Caco-2 (cell line): Measurements from ENCODE around the gene ARMH3. TPM values are rescaled to one million over a fixed set of nuclear protein-coding genes. Genes with fewer than 3 reads are reported as not detected.
"Not testable (repeated sequence)": the region's sequence is repeated elsewhere in the genome, so short reads cannot be mapped to it uniquely, and the experiment has no call there.

Experiments used
- BruUV-seq: library from RNA; stranded (reverse); fragments of 400-500 nt; replicated peaks from 2 replicates; lab custom pipeline; 2021; lab: Mats Ljungman, UMichigan
- CTCF ChIA-PET: fragments of 300-600 bp; sonication (Branson Sonifier 250); formaldehyde crosslinking; loops from one replicate; lab custom pipeline; 2022; ENCODE audit warnings: antibody characterized with exemption; lab: Charles Lee
- POLR2A ChIA-PET: fragments of 300-600 bp; sonication (Branson Sonifier 250); formaldehyde crosslinking; loops from one replicate; lab custom pipeline; 2022; ENCODE audit warnings: antibody characterized with exemption; lab: Charles Lee
- DNase-seq, 2 experiments: peaks; one replicate each; pipeline versions ENCODE4 v3.0.0 to v3.0.0-alpha.2; 2020 to 2022
- H3K27me3 ChIP-seq: replicated peaks from 2 replicates; pipeline ENCODE4 v1.6.0; 2011; ENCODE audit warnings: low read length; ENCODE audit not compliant: control insufficient read depth, insufficient read depth
- H3K36me3 ChIP-seq: 2 replicates; pipeline ENCODE4 v1.5.1; 2011; ENCODE audit warnings: low read length; ENCODE audit not compliant: control insufficient read depth, insufficient read depth
- H3K4me1 ChIP-seq: fragments of 250-450 bp; sonication (Bioruptor Pico); 2 replicates; pipeline ENCODE4 v1.5.1; 2020; ENCODE audit warnings: mild to moderate bottlenecking
- H3K4me3 ChIP-seq: 2 replicates; pipeline ENCODE4 v1.5.1; 2011; ENCODE audit warnings: low read depth, mild to moderate bottlenecking, control low read depth, low read length
- H3K9me3 ChIP-seq: fragments of 250-450 bp; sonication (Bioruptor Pico); 2 replicates; pipeline ENCODE4 v1.5.1; 2020; ENCODE audit warnings: mild to moderate bottlenecking, moderate library complexity
- H3K27ac Mint-ChIP-seq: one replicate; pipeline ENCODE4 v1.8.0; 2022; ENCODE audit warnings: mixed read lengths; ENCODE audit not compliant: unreplicated experiment
- H3K27me3 Mint-ChIP-seq: one replicate; pipeline ENCODE4 v1.8.0; 2022; ENCODE audit warnings: mixed read lengths; ENCODE audit not compliant: insufficient read depth, unreplicated experiment
- H3K36me3 Mint-ChIP-seq: one replicate; pipeline ENCODE4 v1.8.0; 2022; ENCODE audit warnings: mild to moderate bottlenecking, mixed read lengths; ENCODE audit not compliant: insufficient read depth, unreplicated experiment
- H3K4me1 Mint-ChIP-seq: one replicate; pipeline ENCODE4 v1.8.0; 2022; ENCODE audit warnings: low read depth, mixed read lengths; ENCODE audit not compliant: unreplicated experiment
- H3K4me3 Mint-ChIP-seq: one replicate; pipeline ENCODE4 v1.8.0; 2022; ENCODE audit warnings: mild to moderate bottlenecking, moderate library complexity, mixed read lengths; ENCODE audit not compliant: unreplicated experiment
- H3K9me3 Mint-ChIP-seq: one replicate; pipeline ENCODE4 v1.8.0; 2022; ENCODE audit warnings: mixed read lengths; ENCODE audit not compliant: unreplicated experiment
- CTCF ChIP-seq, 2 experiments: fragments of 200-600 bp in 1 of 2; IDR thresholded peaks; 1 replicate in 1 of 2; 2 replicates in 1 of 2; pipeline versions ENCODE4 v1.5.1 to v1.8.0; 2011 to 2022; ENCODE audit warnings: antibody characterized with exemption in 1 of 2, control low read depth in 1 of 2, inconsistent platforms in 1 of 2, low read depth in 1 of 2, low read length in 1 of 2, mild to moderate bottlenecking in 1 of 2, moderate library complexity in 1 of 2; ENCODE audit not compliant: insufficient read depth in 1 of 2, severe bottlenecking in 1 of 2, unreplicated experiment in 1 of 2
- intact Hi-C: fragments of 100-400 bp; cut with micrococcal nuclease; formaldehyde crosslinking; loops from one replicate; pipeline ENCODE4 v1.10.0; 2022; ENCODE audit not compliant: unreplicated experiment
- total RNA-seq: library from RNA; stranded (reverse); gene quantifications from 2 replicates; pipeline ENCODE4 v1.2.3, GENCODE V29; 2022

The ARMH3 gene
- total RNA-seq, 1 experiment from 2014 or later: 17.4 TPM

GRCh38 chr10:102045292-102045691 is 10.7 kb downstream of the ARMH3 start:
- no peaks in the 10 kb centered on the region for H3K4me1 ChIP-seq
- no peaks in the 10 kb centered on the region for H3K27me3 ChIP-seq
- Mint-ChIP-seq H3K4me3 (no peak overlapping the region), H3K4me1 (peaks cover 7% of the 10 kb centered on the region), H3K36me3 (peaks cover 6% of the 10 kb centered on the region), H3K27ac (no peak overlapping the region), H3K27me3 (no peaks in the 10 kb centered on the region), H3K9me3 (no peaks in the 10 kb centered on the region)
- no peaks in the 10 kb centered on the region for H3K9me3 ChIP-seq
- intact Hi-C loops: no loop called here
- POLR2A ChIA-PET: interaction anchor here (0.6 kb wide), 1 partner anchor 10 kb away, joined by 3 read pairs; no protein-coding TSS in a partner anchor
- no peak overlapping the region for H3K4me3 ChIP-seq
- DNase-seq: no peak
- CTCF ChIA-PET: no interaction called here
- TF ChIP-seq CTCF (IDR thresholded peaks at IDR 0.05; ENCODE audit: insufficient read depth in 1 of 2, low read depth in 1 of 2, low read length in 1 of 2, severe bottlenecking in 1 of 2, unreplicated experiment in 1 of 2): no peak
- BruUV-seq: no TSS peak
- no peaks in the 10 kb centered on the region for H3K36me3 ChIP-seq

- Mint-ChIP-seq H3K27me3 (no peaks in the 10 kb centered on the region), H3K4me1 (no peaks in the 10 kb centered on the region), H3K9me3 (no peaks in the 10 kb centered on the region), H3K4me3 (no peak overlapping the region), H3K27ac (no peak overlapping the region), H3K36me3 (peaks cover 28% of the 10 kb centered on the region)
- ChIA-PET CTCF (no interaction called here), POLR2A (no interaction called here)
- Histone ChIP-seq H3K4me3 (no peak overlapping the region), H3K36me3 (peaks cover 2% of the 10 kb centered on the region; the same call in 1 of the 2 replicates), H3K9me3 (no peaks in the 10 kb centered on the region), H3K4me1 (no peaks in the 10 kb centered on the region), H3K27me3 (no peaks in the 10 kb centered on the region)
- TF ChIP-seq CTCF (IDR thresholded peaks at IDR 0.05; ENCODE audit: insufficient read depth in 1 of 2, low read depth in 1 of 2, low read length in 1 of 2, severe bottlenecking in 1 of 2, unreplicated experiment in 1 of 2): no peak
- DNase-seq: no peak
- intact Hi-C loops: no loop called here
- no TSS peak for BruUV-seq
Measured at GRCh38 chr10:102040305-102041050, 15.5 kb downstream of the ARMH3 start.

- Mint-ChIP-seq H3K27ac (no peak overlapping the region), H3K4me3 (no peak overlapping the region), H3K9me3 (no peaks in the 10 kb centered on the region), H3K4me1 (no peaks in the 10 kb centered on the region), H3K27me3 (no peaks in the 10 kb centered on the region), H3K36me3 (peaks cover 46% of the 10 kb centered on the region)
- no TSS peak for BruUV-seq
- no peak for TF ChIP-seq CTCF (IDR thresholded peaks at IDR 0.05; ENCODE audit: insufficient read depth in 1 of 2, low read depth in 1 of 2, low read length in 1 of 2, severe bottlenecking in 1 of 2, unreplicated experiment in 1 of 2)
- H3K36me3 ChIP-seq: peaks cover 2% of the 10 kb centered on the region; the same call in 1 of the 2 replicates
- ChIA-PET CTCF (interaction anchor here (0.6 kb wide), 1 partner anchor 206 kb away, joined by 3 read pairs; no protein-coding TSS in a partner anchor), POLR2A (no interaction called here)
- intact Hi-C loops: no loop called here
- no peak for DNase-seq
- H3K9me3 ChIP-seq: no peaks in the 10 kb centered on the region
- H3K4me1 ChIP-seq: no peaks in the 10 kb centered on the region
- H3K4me3 ChIP-seq: no peak overlapping the region
- H3K27me3 ChIP-seq: no peaks in the 10 kb centered on the region
Measured at GRCh38 chr10:102038410-102038809, 17.6 kb downstream of the ARMH3 start.

- H3K27ac Mint-ChIP-seq, H3K4me3 ChIP-seq, H3K4me1 ChIP-seq, H3K27me3 Mint-ChIP-seq, POLR2A ChIA-PET, BruUV-seq, H3K4me1 Mint-ChIP-seq, H3K4me3 Mint-ChIP-seq, H3K9me3 ChIP-seq, CTCF ChIA-PET, H3K9me3 Mint-ChIP-seq, H3K27me3 ChIP-seq, H3K36me3 ChIP-seq, intact Hi-C loops, DNase-seq: not testable (repeated sequence)
- H3K36me3 Mint-ChIP-seq: peaks cover 65% of the 10 kb centered on the region
Measured at GRCh38 chr10:102035807-102036206, 20.2 kb downstream of the ARMH3 start.
